ACC112 (cell line): ENCODE results near the gene MPIG6B.

ENCODE experiments used
- H2AFZ ChIP-seq: fragments of 200-600 bp; sonication (generic); one replicate; pipeline ENCODE4 v1.6.0; 2017; ENCODE audit warnings: antibody characterized with exemption, low read length; ENCODE audit not compliant: unreplicated experiment
- H3K27ac ChIP-seq: fragments of 200-600 bp; sonication (generic); 2 replicates; pipeline ENCODE4 v1.5.1; 2014; ENCODE audit warnings: low read depth, mild to moderate bottlenecking, antibody characterized with exemption, low read length, moderate library complexity
- H3K27me3 ChIP-seq: fragments of 200-600 bp; sonication (generic); 2 replicates; pipeline ENCODE4 v1.6.1; 2014; ENCODE audit warnings: mild to moderate bottlenecking, antibody characterized with exemption, low read length, moderate library complexity, mixed read lengths; ENCODE audit not compliant: insufficient read depth
- H3K36me3 ChIP-seq: fragments of 200-600 bp; sonication (generic); 2 replicates; pipeline ENCODE4 v1.6.1; 2016; ENCODE audit warnings: mild to moderate bottlenecking, antibody characterized with exemption, low read length, moderate library complexity, mixed read lengths; ENCODE audit not compliant: insufficient read depth
- H3K4me1 ChIP-seq: fragments of 200-600 bp; sonication (generic); one replicate; pipeline ENCODE4 v1.6.1; 2016; ENCODE audit warnings: low read length, mixed read lengths; ENCODE audit not compliant: insufficient read depth, unreplicated experiment, control insufficient read depth
- H3K4me3 ChIP-seq: fragments of 200-600 bp; sonication (generic); 2 replicates; pipeline ENCODE4 v1.5.1; 2014; ENCODE audit warnings: mild to moderate bottlenecking, low read depth, low read length
- H3K79me2 ChIP-seq: fragments of 200-600 bp; sonication (generic); one replicate; pipeline ENCODE4 v1.6.0; 2016; ENCODE audit warnings: low read length; ENCODE audit not compliant: control insufficient read depth, unreplicated experiment, insufficient read depth

Gene MPIG6B

DNA sequence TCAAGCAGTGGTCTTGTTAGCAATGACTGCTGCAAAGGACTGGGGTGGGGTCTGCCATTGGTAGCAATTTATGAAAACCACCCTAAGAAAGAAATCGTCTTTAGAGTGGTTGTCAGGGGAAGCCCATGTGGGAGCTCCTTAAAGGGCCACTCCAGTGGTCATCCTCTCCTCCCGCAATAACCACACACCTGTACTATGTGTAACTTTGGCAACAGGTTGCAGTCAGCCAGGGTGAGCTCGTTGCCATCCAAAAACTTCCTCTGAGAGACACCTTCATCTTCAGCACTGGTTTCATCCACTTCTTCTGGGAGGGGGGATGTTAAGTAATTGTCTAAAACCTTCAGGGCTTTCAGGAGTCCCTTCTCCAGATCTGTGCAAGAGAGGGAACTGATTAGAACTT, 8.9 kb downstream of the MPIG6B start:
- peak overlapping the region; percentile 3; the same call in 1 of the 2 replicates for H3K27ac ChIP-seq
- H3K27me3 ChIP-seq, result no peaks in the 10 kb centered on the region
- H3K79me2 ChIP-seq, result peaks cover 48% of the 10 kb centered on the region
- H3K4me3 ChIP-seq, result no peak overlapping the region
- peaks cover 22% of the 10 kb centered on the region; the same call in 1 of the 2 replicates for H3K36me3 ChIP-seq
- peaks cover 42% of the 10 kb centered on the region for H3K4me1 ChIP-seq
- no peak overlapping the region for H2AFZ ChIP-seq

- no peak overlapping the region for H2AFZ ChIP-seq
- peak overlapping the region; percentile 79 for H3K27ac ChIP-seq
- peaks cover 22% of the 10 kb centered on the region; the same call in 1 of the 2 replicates for H3K36me3 ChIP-seq
- peaks cover 48% of the 10 kb centered on the region for H3K79me2 ChIP-seq
- no peaks in the 10 kb centered on the region for H3K27me3 ChIP-seq
- peaks cover 55% of the 10 kb centered on the region for H3K4me1 ChIP-seq
- peak overlapping the region; percentile 93 for H3K4me3 ChIP-seq
These were observed 10.6 kb downstream of the MPIG6B start for GRCh38 chr6:31733734-31734133.

DNA sequence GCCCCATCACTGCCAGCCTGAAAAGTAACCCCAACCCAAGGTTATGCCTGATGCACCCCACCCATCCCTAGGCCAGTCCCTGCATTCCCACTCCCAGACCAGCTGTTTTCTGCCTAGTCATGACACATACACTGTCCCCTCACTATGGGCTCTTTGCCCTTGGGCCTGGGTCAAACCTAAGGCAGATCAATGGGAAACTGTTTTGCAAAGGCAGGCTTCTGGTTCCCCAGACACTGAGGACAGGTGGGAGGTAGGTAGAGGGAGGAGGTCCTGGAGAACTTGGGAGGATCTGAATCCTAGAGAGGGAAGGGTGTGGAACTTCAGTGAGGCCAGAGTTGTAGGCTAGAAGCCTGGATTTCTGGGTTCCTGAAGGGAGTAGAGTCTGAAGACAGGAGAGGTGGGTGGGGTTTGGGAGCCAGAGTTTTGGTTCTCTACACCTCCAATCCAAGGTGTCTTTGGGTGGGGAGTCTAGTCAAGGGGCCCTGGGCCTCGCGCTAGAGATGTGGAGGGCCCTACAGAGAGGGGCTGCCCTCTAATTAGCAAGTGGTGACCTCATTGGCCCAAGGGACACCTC, 11.2 kb downstream of the MPIG6B start:
- peaks cover 22% of the 10 kb centered on the region; the same call in 1 of the 2 replicates for H3K36me3 ChIP-seq
- peaks cover 56% of the 10 kb centered on the region for H3K4me1 ChIP-seq
- H2AFZ ChIP-seq, result no peak overlapping the region
- peaks cover 48% of the 10 kb centered on the region for H3K79me2 ChIP-seq
- peak overlapping the region; percentile 93 for H3K4me3 ChIP-seq
- H3K27me3 ChIP-seq, result no peaks in the 10 kb centered on the region
- peak overlapping the region; percentile 79 for H3K27ac ChIP-seq

GRCh38 chr6:31734821-31735406, 11.7 kb downstream of the MPIG6B start:
- Histone ChIP-seq H3K27me3 (no peaks in the 10 kb centered on the region), H3K4me3 (peak overlapping the region; percentile 93), H3K79me2 (peaks cover 48% of the 10 kb centered on the region), H2AFZ (no peak overlapping the region), H3K4me1 (peaks cover 57% of the 10 kb centered on the region), H3K36me3 (peaks cover 22% of the 10 kb centered on the region; the same call in 1 of the 2 replicates), H3K27ac (peak overlapping the region; percentile 79)

GRCh38 chr6:31736021-31736767, 13.0 kb downstream of the MPIG6B start, which contains the start of gene CLIC1:
Gene CLIC1 (minus strand): TSS chr6:31736530. CDS start chr6:31736300, 230 bp downstream.
- peak within 1 kb of the TSS; percentile 93 for H3K4me3 ChIP-seq
- peaks cover 59% of the 10 kb centered on the region for H3K79me2 ChIP-seq
- H3K4me1 ChIP-seq, result peaks cover 52% of the 10 kb centered on the region
- peak within 1 kb of the TSS; percentile 57 for H2AFZ ChIP-seq
- H3K36me3 ChIP-seq, result peaks cover 22% of the 10 kb centered on the region; the same call in 1 of the 2 replicates
- H3K27me3 ChIP-seq, result no peaks in the 10 kb centered on the region
- peak within 1 kb of the TSS; percentile 89 for H3K27ac ChIP-seq

DNA sequence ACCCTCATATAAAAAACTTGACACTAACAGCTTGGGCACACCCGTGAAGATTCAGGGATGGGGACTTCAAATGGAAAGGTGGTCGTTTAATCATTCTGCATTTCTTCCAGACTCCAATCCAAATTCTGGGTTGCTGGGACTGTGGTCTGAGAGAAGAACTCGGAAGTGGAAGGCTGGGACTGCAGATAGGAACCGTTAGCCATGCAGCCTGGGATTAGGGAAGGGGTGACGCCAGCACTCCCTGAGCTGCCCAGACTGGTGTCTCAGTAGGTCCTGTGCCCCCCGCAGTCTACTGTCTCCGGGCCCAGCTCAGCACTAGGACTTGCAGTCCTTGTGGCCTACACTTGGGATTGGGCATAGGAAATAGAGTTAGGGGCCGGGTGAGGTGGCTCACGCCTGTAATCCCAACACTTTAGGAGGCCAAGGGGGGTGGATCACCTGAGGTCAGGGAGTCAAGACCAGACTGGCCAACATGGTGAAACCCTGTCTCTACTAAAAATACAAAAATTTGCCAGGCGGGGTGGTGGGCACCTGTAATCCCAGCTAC, 13.7 kb downstream of the MPIG6B start:
- Histone ChIP-seq H3K27ac (peak overlapping the region; percentile 89), H3K27me3 (no peaks in the 10 kb centered on the region), H2AFZ (peak overlapping the region; percentile 57), H3K79me2 (peaks cover 58% of the 10 kb centered on the region), H3K4me3 (peak overlapping the region; percentile 93), H3K4me1 (peaks cover 47% of the 10 kb centered on the region), H3K36me3 (peaks cover 18% of the 10 kb centered on the region; the same call in 1 of the 2 replicates)

DNA sequence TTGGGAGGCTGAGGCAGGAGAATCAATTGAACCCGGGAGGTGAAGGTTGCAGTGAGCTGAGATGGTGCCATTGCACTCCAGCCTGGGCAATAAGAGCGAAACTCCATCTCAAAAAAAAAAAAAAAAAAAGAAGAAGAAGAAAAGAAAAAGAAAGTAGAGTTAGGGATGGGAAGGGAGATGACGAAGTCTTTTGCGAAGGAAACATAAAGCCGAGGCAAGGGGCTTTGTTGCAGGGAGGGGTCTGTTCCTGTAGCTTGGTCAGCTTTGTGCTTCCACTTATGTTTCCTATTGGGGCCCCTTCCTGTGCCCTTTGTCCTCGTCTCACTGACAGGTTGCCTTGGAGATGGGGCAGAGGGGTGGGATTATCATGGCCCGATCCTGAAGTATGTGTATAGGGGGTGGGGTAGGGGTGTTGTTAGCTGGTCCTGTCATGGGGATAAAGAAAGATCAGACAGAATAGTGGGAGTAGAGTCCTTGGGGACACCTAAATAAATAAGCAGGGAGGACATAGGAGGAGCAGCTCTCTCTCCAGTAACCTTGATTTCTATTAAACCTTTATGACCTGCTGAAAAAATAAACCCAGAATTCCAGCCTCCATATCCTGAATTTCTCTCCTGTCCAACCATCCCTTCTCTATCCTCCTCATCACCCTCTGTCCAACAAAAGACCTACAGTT, 14.3 kb downstream of the MPIG6B start:
- Histone ChIP-seq H3K4me3 (peak overlapping the region; percentile 55), H3K4me1 (peaks cover 43% of the 10 kb centered on the region), H3K27me3 (no peaks in the 10 kb centered on the region), H3K27ac (peak overlapping the region; percentile 89), H2AFZ (peak overlapping the region; percentile 10), H3K36me3 (peaks cover 15% of the 10 kb centered on the region; the same call in 1 of the 2 replicates), H3K79me2 (peaks cover 52% of the 10 kb centered on the region)

- Histone ChIP-seq H2AFZ (peak overlapping the region; percentile 82), H3K79me2 (peaks cover 48% of the 10 kb centered on the region), H3K27ac (peak overlapping the region; percentile 89), H3K4me1 (peaks cover 39% of the 10 kb centered on the region), H3K4me3 (peak overlapping the region; percentile 55), H3K27me3 (no peaks in the 10 kb centered on the region), H3K36me3 (peaks cover 12% of the 10 kb centered on the region; the same call in 1 of the 2 replicates)
These were observed 15.1 kb downstream of the MPIG6B start for GRCh38 chr6:31737991-31738979.

DNA sequence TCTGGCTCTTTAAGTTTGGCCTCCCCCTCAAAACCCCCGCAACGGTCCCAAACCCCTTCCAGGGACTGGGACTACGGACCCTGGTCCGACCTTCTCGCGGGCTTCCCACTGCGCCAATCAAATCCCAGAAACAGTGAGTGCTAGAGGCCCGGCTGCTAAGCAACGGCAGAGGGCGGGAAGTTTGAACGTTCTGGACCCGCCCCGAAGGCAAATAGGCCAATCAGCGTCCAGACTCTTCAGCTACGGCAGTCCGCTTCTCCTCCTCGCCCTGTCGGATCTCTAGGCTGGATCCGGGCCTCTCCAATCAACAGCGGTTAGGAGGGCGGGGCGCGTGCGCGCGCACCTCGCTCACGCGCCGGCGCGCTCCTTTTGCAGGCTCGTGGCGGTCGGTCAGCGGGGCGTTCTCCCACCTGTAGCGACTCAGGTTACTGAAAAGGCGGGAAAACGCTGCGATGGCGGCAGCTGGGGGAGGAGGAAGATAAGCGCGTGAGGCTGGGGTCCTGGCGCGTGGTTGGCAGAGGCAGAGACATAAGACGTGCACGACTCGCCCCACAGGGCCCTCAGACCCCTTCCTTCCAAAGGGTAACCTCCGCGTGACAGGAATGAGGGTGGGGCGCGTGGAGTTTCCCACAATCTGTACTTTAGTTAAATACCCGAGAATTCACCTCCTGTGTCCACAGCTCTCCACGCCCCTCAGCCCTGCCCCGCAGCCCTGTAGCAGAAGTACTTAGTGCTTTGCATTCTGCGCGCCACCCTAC, 16.6 kb downstream of the MPIG6B start, which contains the start of gene MSH5:
Gene MSH5, plus strand, starts transcription at position 367 of the 758 bp plus-strand sequence. CDS start 462 bp downstream, outside the sequence.
- H3K27ac ChIP-seq, result peak within 1 kb of the TSS; percentile 89
- peaks cover 28% of the 10 kb centered on the region for H3K4me1 ChIP-seq
- H3K4me3 ChIP-seq, result peak within 1 kb of the TSS; percentile 80
- H3K79me2 ChIP-seq, result peaks cover 32% of the 10 kb centered on the region
- H2AFZ ChIP-seq, result peak within 1 kb of the TSS; percentile 67
- no peaks in the 10 kb centered on the region for H3K27me3 ChIP-seq
- no peaks in the 10 kb centered on the region for H3K36me3 ChIP-seq
